Measurements from ENCODE around the gene BMS1.
"Not testable (repeated sequence)": the region's sequence is repeated elsewhere in the genome, so short reads cannot be mapped to it uniquely, and the experiment has no call there.

BMS1 gene

DNA sequence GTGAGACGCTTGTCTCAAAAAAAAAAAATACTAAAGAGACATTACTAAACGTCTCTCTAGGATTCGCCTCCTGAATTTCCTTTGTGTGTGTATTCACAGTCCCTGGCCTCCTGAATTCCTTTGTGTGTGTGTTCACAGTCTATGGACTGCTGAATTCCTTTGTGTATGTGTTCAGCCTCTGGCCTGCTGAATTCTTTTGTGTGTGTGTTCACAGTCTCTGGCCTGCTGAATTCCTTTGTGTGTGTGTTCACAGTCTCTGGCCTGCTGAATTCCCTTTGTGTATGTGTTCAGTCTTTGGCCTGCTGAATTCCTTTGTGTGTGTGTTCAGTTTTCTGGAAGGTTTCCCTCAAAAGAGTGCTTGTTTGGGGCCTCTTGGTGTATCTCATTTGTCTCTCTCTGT is 8.2 kb downstream of the BMS1 start:
- DNase-seq, result no peak

DNA sequence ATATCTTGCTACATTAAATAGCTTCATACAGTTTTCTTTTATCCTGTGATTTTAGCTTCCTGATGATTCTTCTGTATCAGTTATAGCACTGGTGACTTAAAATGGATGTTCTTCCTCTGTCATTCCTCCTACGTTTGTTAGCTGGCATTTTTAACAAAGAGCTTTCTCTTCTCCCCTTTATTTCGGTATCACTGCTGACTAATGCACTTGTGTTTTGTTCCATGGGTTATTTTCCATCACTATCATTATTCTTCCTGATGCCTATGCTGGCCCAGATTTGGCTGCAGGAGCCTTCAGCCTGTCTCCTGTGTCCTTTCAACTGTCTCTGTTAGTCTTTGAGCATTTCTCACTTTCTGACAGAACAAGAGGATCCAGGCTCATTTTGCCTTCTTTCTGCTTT is 13.1 kb downstream of the BMS1 start:
- no peak for DNase-seq

GRCh38 chr10:42801135-42801534 is 18.5 kb downstream of the BMS1 start:
- DNase-seq, result no peak

DNA sequence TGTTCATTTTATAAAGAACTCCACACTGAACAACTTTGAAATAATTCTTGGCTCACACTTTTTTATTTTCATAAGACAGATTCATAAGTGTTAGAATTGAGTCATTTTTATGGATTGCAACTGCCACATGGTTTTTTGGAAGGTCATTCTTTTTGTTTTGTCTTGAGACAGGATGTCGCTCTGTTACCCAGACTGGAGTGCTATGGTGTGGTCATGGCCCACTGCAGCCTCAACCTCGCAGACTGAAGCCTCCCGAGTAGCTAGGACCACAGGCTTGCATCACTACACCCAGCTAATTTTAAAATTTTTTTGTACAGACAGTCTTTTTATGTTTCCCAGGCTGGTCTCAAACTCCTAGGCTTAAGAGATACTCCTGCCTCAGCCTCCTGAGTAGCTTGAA is 20.3 kb downstream of the BMS1 start:
- DNase-seq, result no peak

DNA sequence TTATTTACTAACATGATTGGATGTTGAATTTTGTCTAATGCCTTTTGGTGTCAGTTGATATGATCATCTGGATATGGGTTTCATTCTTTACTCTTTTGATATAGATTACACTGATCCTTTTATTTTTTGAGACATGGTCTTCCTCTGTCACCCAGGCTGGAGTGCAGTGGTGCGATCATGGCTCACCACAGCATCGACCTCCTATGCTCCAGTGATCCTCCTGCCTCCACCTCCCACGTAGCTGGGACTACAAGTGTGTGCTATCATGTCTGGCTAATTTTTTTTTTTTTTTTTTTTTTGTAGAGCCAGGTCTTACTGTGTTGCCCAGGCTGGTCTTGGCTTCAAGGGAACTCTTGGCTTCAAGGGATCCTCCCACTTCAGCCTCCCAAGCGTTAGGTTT is 27.1 kb downstream of the BMS1 start:
- no peak for DNase-seq

- DNase-seq, result no peak
Observed at GRCh38 chr10:42812028-42812427, 29.4 kb downstream of the BMS1 start.

DNA sequence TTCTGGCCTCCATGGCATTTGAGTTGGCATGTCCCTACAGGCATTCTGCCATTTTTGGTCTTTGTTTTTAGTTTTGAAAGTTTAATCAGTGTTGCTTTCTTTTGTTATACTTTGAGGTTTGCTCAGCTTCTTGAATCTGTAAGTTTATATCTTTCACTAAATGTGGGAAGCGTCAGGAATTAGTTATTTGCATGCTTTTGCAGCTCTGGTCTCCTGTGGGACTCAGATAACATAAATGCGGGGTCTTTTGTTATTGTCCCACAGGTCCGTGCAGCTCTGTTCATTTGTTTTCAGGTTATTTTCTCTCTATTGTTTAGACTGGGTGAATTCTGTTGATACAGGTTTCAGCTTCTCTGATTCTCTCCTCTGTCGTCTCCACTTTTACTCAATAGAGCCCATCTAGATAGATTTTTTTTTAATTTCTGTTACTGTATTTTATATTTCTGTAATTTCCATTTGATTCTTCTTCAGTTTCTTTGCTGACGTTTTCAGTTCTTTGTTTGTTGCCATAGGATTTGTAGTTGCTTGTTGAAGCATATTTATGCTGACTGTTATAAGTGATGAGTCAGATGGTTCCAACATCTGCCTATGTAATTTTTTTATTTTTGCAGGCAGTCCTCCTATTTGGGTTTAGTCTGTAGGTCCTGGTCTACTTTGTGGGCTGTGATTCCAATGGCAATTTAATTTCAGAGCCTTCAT is 31.5 kb downstream of the BMS1 start:
- not testable (repeated sequence) for DNase-seq

DNA sequence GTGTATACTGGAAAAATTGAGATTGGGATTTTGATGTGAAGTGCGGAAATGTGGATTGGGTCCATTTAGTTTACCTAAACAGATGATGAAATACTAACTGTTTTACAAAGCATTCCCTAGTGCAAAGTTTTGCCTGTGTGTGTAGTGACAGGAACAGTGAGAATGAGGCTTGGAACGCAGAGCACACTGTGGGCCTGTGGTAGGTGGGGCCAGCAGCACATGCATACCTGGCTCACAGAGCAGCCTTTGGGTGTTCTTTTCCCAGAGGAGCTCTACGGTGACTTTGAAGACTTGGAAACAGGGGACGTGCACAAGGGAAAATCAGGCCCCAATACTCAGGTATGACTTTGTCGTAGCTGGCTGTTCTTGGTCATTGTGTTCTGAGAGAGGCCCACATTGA is 33.7 kb downstream of the BMS1 start:
- DNase-seq, result not testable (repeated sequence)

DNA sequence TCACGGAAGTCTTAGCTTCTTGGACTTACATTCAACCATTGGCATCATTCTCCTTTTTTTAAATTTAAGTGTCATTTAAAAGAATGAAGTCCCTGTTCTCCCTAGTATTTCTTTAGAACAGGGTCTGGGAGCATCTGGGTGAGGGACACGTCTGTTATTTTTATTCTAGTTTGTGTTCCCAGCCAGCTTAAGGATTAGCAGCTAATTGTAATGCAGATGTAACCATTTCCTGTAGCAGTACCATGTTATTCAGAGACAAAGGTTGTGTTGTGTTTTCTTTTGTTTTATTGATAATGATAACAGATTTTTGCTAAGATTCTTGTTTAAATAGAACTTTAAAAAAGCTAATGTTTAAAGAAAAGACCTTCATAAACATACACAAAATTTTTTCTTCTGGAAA is 34.3 kb downstream of the BMS1 start:
- DNase-seq, result no peak

- DNase-seq, result not testable (repeated sequence)
Observed at GRCh38 chr10:42817417-42817816, 34.8 kb downstream of the BMS1 start.

- DNase-seq, result not testable (repeated sequence)
Observed at GRCh38 chr10:42826759-42827158, 44.2 kb downstream of the BMS1 start.

DNA sequence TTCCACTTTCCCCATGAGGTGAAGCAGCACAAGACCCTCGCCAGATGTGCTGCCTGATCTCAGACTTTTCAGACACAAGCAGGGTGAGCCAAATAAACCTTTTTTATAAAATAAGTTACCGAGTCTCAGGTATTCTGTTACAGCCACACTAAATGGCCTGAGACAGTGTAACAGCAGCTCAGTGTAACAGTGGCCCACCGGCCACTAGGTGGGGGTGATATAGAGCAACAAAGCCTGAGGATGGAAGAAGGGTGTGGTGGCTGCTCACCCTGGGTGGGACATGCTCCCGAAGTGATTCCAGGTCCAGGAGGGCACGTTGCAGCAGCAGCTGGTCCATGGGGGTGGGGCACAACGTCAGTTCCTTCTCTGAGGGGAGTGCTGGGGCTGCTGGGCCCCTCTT is 44.6 kb downstream of the BMS1 start:
- DNase-seq, result no peak

DNA sequence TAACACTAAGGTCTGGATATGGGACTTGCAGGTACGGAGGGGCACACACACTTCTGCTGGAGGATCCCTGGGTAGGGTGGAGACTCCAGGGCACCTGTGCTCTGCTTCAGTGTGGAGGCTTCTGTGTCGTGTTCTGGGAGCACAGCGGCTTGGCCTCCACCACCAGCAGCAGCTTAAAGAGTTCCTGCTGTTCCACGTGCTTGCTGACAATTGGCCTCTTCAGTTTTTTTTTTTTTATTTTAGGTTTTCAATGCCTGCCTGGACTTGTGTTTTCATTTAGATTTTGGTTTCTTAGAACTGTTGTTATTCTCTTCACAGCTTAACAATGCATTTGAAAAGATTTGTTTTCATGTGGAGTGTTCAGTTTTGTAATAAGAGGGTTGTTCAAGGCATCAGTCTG is 45.8 kb downstream of the BMS1 start:
- DNase-seq, result not testable (repeated sequence)

GRCh38 chr10:42830237-42830636 is 47.6 kb downstream of the BMS1 start:
- DNase-seq, result no peak

- no peak for DNase-seq
Observed at GRCh38 chr10:42836096-42836495, 53.5 kb downstream of the BMS1 start.

- no peak for DNase-seq
Observed at GRCh38 chr10:42836771-42837468, 54.3 kb downstream of the BMS1 start.

DNA sequence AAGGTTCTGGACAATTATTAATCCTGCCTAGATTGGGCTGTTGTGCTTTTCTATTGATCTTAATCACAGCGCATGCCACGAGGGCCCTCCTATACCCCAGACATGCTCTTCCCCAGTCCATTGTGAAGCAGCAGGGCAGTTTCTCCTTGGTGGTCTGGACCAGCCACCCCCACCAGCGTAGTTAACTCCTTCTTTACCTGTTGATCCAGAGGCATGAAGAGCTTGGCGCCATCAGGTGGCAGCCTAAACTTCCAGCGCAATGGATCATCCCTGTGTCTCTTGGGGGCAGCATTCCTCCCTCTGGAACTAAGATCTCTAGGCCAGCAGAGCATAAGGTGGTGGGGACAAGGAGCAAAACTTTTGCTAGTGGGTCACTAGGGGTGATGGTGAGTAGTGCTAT is 62.2 kb downstream of the BMS1 start:
- not testable (repeated sequence) for DNase-seq

DNA sequence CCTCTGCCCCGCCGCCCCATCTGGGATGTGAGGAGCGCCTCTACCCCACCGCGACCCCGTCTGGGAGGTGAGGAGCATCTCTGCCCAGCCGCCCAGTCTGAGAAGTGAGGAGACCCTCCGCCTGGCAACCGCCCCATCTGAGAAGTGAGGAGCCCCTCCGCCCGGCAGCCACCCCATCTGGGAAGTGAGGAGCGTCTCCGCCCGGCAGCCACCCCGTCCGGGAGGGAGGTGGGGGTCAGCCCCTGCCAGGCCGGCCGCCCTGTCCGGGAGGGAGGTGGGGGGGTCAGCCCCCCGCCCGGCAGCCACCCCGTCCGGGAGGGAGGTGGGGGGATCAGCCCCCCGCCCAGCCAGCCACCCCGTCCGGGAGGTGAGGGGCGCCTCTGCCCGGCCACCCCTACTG is 64.7 kb downstream of the BMS1 start:
- DNase-seq, result not testable (repeated sequence)

DNA sequence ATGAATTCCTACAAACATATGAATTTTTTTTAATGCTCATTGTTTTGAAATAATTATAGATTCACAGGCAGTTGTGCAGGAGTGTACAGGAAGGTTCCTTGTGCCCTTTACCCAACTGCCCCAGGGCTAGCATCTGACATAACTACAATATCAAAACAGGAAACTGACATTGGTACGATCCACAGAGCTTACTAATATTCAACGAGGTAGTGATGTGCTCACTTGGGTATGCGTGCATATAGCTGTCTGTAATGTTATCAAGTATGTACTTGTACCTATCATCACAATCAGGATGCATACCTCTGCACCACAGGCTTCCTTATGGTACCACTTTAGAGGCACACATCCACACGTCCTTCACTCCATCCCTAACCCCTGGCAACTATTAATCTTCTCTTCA is 68.3 kb downstream of the BMS1 start:
- no peak for DNase-seq

DNA sequence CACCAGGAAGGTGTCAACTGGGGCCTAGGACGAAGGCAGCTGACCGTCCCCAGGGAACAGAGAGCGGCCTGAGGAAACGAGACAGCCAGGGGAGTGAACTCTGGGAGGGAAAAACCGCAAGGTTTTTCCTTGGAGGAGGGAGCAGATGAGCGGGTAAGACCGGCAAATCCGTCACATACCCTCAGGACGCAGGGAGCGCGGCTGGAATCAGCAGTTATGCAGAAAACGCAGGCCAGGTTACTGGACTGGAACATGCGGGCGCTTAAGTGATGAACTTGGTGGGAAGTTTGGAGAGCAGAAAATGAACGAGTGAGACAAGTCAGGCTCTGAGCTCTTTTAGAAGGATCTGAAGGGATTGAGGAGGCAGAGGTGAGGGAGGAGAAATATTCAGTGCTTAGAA is 76.7 kb downstream of the BMS1 start:
- no peak for DNase-seq

DNA sequence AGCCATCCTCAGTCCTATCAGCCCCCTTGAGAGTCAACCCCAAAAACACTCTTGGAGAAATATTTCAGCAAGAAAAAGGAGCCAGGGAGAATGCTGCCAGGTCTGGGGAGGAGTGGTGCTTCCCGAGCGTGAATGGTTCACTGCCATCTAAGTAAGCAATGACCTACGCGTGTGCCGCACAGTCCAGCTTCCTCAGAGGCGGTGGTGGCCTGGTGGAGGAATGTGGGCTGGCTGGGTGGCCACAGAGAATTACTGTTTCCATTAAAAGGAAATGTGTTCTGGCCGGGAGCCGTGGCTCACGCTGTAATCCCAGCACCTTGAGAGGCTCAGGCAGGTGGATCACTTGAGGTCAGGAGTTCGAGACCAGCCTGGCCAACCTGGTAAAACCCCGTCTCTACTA is 77.4 kb downstream of the BMS1 start:
- not testable (repeated sequence) for DNase-seq

GRCh38 chr10:42862801-42863200 is 80.2 kb downstream of the BMS1 start:
- not testable (repeated sequence) for DNase-seq

DNA sequence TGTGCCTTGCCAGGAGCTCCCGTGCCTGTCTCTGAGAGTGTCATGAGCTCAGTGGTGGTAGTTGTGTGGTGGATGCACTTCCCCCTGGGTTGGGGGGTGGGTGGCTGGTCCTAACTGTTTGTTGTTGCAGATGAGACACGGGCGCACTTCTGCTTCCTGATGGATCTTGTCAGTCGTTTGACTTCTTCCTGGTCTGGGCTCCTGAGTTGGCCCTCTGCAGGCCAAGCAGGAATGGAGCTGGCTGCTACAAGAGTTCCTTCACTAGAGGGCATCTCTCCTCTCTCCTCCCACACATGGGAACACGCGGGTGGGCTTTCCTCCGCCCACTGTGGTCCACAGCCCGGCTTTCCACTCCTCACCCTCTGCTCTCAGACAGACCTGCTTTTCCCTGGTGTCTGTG is 82.0 kb downstream of the BMS1 start:
- no peak for DNase-seq

- no peak for DNase-seq
Observed at GRCh38 chr10:42865716-42866114, 83.1 kb downstream of the BMS1 start.
